GM19324 (cell line): Measurements from ENCODE around the gene OAS2.

Experiments used
- ATAC-seq: cut with Tn5 transposase; IDR thresholded peaks from one replicate; pipeline ENCODE4 v1.9.1; 2021; ENCODE audit warnings: mild to moderate bottlenecking, moderate library complexity; ENCODE audit not compliant: unreplicated experiment, low FRiP score

The OAS2 gene

GRCh38 chr12:113055594-113056380 is 77.5 kb downstream of the OAS2 start:
- no peak for ATAC-seq

GRCh38 chr12:113056381-113056630 is 78.0 kb downstream of the OAS2 start:
- ATAC-seq, result no peak

GRCh38 chr12:113056631-113057488 is 78.5 kb downstream of the OAS2 start, which contains the start of gene DTX1:
Gene DTX1 (plus strand): TSS chr12:113056730. CDS start chr12:113058193, 1,463 bp downstream.
- no peak for ATAC-seq

- ATAC-seq, result no peak
Observed at GRCh38 chr12:113057565-113058485, 79.5 kb downstream of the OAS2 start.

- ATAC-seq, result no peak
Observed at GRCh38 chr12:113058553-113058952, 80.2 kb downstream of the OAS2 start.

- no peak for ATAC-seq
Observed at GRCh38 chr12:113059071-113059595, 80.8 kb downstream of the OAS2 start.

- ATAC-seq, result no peak
Observed at GRCh38 chr12:113060336-113060960, 82.1 kb downstream of the OAS2 start.

- no peak for ATAC-seq
Observed at GRCh38 chr12:113061061-113061694, 82.9 kb downstream of the OAS2 start.
